Stomach smooth muscle (tissue), 2 donors: ENCODE data around the gene VOPP1.
"Not testable (repeated sequence)": the region's sequence is repeated elsewhere in the genome, so short reads cannot be mapped to it uniquely, and the experiment has no call there.

Experiments used
- H3K27ac ChIP-seq: one replicate; pipeline ENCODE4 v1.7.0; 2013; ENCODE audit warnings: mild to moderate bottlenecking, low read length, inconsistent platforms
- H3K27me3 ChIP-seq, 2 donors: one replicate each; pipeline ENCODE4 v1.7.0; 2013; ENCODE audit warnings: low read length in 2 of 2; ENCODE audit not compliant: insufficient read depth in 2 of 2, control insufficient read depth in 1 of 2
- H3K36me3 ChIP-seq, 2 donors: one replicate each; pipeline ENCODE4 v1.7.0; 2013; ENCODE audit warnings: low read length in 2 of 2; ENCODE audit not compliant: control insufficient read depth in 2 of 2, insufficient read depth in 2 of 2
- H3K4me1 ChIP-seq: one replicate; pipeline ENCODE4 v1.7.0; 2013; ENCODE audit warnings: low read length; ENCODE audit not compliant: control insufficient read depth, insufficient read depth
- H3K4me3 ChIP-seq, 2 donors: one replicate each; pipeline ENCODE4 v1.7.0; 2013; ENCODE audit warnings: low read length in 2 of 2
- H3K9ac ChIP-seq, 2 donors: one replicate each; pipeline ENCODE4 v1.7.0; 2013; ENCODE audit warnings: low read length in 2 of 2, mild to moderate bottlenecking in 1 of 2
- H3K9me3 ChIP-seq, 2 donors: one replicate each; pipeline ENCODE4 v1.7.0; 2013; ENCODE audit warnings: low read length in 2 of 2; ENCODE audit not compliant: control insufficient read depth in 2 of 2
- donor health status: healthy.
- donor health status: Pancreatic carcinoma.

The VOPP1 gene

DNA sequence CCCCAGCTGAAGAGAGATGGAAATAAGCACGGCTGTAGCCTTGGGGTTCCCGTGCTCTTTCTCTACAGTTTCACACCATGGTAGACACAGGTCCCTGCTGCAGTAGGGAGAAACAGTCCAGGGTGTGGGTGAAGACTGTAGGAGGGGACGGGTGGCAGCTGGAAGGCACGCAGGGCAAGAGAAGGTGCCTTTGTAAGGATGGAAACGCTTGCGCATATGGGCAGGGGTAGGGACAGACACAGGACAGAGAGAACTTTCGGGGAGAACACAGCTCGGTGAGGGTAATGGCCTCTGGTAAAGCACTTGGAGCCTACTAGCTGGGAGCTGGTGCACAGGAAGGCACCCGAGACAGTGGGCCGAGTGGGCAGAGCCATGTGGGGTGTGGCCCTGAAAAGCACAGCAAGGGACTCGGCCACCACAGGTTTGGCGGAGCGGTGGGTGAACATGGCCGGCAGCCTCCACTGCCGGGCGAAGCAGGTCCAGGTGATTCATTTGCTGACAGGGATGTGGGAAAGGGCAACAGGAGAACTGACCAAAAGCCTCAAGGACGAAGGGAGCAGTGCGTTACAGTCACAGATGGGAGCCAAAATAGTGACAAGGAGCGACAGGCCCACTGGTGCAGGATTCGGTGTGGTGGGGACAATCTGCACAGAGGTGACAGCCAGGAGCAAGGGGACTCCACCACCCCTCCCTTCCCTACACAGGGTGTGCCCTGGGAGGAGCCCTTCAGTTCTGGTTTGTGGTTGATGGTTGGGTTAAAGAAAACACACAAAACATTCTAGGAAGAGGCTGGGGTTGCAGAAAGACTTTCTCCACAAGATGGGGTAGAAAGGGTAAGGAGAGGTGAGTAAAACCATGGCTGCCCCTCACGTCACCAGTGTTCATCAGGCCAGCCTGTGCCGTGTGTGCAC is 97.1 kb downstream of the VOPP1 start:
- H3K36me3 ChIP-seq = peaks cover 0 to 6% of the 10 kb centered on the region in 2 donors
- H3K4me1 ChIP-seq = no peaks in the 10 kb centered on the region
- no peak overlapping the region for H3K4me3 ChIP-seq
- no peaks in the 10 kb centered on the region for H3K9me3 ChIP-seq
- H3K9ac ChIP-seq = no peak overlapping the region
- no peaks in the 10 kb centered on the region for H3K27me3 ChIP-seq
- H3K27ac ChIP-seq = no peak overlapping the region

DNA sequence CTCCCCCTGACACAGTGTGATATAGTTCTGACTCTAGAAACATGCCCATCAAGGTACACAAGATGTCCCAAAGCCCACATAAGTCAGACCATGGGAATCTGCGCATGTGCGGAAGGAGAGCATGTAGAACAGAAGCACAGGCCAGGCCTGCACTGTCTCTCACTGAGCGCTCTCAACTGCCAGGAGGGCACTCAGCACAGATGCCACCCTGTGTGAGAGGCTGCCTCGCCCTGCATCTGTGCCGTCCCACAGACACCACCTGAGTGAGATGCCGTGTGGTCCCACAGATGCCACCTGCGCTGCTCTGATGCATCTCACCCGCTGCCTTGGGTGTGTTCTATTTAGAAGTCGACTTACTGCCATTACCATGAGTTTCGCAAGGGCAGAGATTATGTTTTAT is 98.4 kb downstream of the VOPP1 start:
- Histone ChIP-seq H3K9me3 (no peaks in the 10 kb centered on the region), H3K4me1 (no peaks in the 10 kb centered on the region), H3K4me3 (no peak overlapping the region), H3K9ac (no peak overlapping the region), H3K36me3 (peaks cover 0 to 6% of the 10 kb centered on the region in 2 donors), H3K27ac (no peak overlapping the region), H3K27me3 (no peaks in the 10 kb centered on the region)

DNA sequence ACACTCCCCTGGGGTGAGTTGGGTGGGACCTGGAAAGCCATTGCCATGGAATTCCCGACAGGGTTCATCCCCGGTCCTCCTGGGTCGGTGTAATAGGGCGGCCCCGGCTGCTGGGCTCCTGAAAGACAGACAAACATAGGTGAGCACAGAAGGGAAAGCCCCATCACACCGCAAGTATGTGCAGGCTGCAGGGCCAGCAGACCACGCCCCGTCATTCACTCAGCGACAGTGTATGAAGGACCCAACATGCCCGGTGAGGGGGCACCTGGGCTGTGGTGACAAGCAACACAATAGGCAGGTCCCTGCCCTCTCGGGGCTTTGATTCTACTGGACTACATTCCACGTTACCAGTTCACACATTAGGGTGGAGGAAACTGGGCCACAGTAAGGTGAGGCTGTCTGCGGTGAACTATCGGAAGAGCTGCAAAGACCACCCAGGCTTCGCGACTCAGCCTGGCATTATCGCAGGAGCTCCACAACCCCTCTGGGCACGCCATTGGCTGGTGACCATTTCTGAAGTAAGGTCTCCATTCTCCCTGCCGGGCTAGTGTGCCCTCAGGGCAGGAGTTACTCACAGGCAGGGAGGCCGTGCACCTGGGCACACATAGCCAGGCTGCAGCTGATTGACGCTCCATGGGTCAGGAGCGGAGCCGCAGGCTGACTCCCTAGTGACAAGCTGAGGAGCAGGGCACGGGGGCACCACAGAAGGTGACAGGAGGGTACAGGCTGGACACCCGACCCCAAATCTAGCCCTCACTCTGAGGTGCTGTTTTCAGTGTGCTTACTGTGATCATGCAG is 99.2 kb downstream of the VOPP1 start:
- Histone ChIP-seq H3K4me1 (no peaks in the 10 kb centered on the region), H3K27ac (no peak overlapping the region), H3K27me3 (no peaks in the 10 kb centered on the region)

DNA sequence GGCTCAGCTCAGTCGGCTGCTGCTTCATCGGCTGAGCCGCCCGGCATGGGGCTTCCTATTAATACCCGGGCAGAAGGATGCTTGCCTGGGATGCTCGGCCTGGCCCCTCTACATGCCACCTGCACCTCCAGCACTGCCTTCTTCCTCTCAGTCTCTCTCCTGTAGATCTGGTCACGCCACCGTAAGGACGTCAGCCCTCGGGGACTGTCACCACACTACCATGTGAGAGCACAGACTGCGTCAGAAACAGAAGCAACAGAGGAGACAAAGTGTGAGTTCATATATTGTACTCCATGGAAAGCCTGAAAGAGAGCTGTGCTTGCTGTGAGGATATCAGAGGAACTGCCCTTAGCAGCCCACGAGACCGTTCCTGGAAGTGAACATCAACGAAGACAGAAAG is 99.9 kb downstream of the VOPP1 start:
- H3K27ac ChIP-seq, H3K4me1 ChIP-seq, H3K9me3 ChIP-seq, H3K9ac ChIP-seq, H3K36me3 ChIP-seq, H3K27me3 ChIP-seq, H3K4me3 ChIP-seq: not testable (repeated sequence)

More for the DNA sequence above, 99.2 kb downstream of the VOPP1 start:
- no peaks in the 10 kb centered on the region for H3K9me3 ChIP-seq
- no peak overlapping the region for H3K9ac ChIP-seq
- H3K36me3 ChIP-seq = peaks cover 0 to 9% of the 10 kb centered on the region in 2 donors
- H3K4me3 ChIP-seq = no peak overlapping the region

DNA sequence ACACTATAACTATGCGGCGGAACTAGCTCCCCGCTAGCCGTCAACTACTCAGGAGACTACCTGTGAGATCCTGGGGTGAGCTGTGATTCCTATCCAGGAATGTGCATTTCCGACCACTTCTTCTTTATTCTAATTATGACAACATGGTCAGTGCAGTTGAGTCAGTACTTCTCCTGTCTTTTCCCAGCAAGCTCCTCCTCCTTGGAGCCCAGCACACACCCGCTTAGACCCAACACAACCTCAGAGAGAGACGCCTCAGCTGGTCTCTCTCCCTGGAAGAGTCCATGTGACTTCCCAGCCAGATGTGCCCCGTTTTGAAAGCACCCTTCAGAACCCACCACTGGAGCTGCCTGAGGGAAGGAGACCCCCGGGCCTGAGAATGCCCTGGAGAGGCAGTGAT is 100.7 kb downstream of the VOPP1 start:
- H3K9ac ChIP-seq, H3K36me3 ChIP-seq, H3K27ac ChIP-seq, H3K27me3 ChIP-seq, H3K4me3 ChIP-seq, H3K9me3 ChIP-seq, H3K4me1 ChIP-seq: not testable (repeated sequence)

DNA sequence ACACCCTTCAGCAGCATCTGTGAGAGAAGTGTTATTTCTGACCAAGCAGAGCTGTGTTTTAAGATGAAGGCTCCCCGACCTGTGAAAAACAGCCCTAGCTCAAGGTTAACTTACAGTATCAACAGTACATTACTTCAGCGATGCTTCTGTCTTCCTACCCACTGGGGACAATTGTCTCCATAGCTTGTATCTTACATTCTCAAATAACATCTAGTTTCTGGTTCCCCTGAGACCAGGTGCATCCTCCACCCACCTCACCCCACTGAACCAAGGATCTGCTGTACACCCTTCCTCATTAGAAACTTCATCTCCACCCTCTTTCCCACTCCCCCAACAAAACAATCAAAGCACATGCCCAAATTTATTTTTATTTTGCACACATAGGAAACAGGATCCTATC is 102.0 kb downstream of the VOPP1 start:
- H3K4me1 ChIP-seq = no peaks in the 10 kb centered on the region
- no peak overlapping the region for H3K4me3 ChIP-seq
- H3K9ac ChIP-seq = no peak overlapping the region
- peaks cover 0 to 10% of the 10 kb centered on the region in 2 donors for H3K36me3 ChIP-seq
- H3K27me3 ChIP-seq = no peaks in the 10 kb centered on the region
- H3K27ac ChIP-seq = no peak overlapping the region
- H3K9me3 ChIP-seq = no peaks in the 10 kb centered on the region

DNA sequence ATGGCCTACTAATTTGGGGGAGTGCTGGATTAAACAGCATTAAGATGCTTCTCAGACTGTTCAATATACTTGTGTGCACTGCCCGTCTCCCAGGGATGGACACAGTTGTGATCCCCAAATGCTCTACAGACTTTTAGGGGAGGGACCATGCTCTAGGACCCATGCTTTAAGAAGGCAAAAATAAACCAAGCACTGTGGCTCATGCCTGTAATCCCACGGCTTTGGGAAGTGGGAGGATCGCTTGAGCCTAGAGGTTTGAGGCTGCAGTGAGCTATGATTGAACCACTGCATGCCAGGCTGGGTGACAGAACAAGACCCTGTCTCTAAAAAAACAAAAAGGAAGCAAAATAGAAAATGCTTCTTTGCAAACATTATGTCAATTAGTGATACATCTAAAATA is 102.6 kb downstream of the VOPP1 start:
- Histone ChIP-seq H3K9ac (no peak overlapping the region), H3K27ac (no peak overlapping the region), H3K9me3 (no peaks in the 10 kb centered on the region), H3K36me3 (peaks cover 0 to 14% of the 10 kb centered on the region in 2 donors), H3K4me3 (no peak overlapping the region), H3K4me1 (no peaks in the 10 kb centered on the region), H3K27me3 (no peaks in the 10 kb centered on the region)

DNA sequence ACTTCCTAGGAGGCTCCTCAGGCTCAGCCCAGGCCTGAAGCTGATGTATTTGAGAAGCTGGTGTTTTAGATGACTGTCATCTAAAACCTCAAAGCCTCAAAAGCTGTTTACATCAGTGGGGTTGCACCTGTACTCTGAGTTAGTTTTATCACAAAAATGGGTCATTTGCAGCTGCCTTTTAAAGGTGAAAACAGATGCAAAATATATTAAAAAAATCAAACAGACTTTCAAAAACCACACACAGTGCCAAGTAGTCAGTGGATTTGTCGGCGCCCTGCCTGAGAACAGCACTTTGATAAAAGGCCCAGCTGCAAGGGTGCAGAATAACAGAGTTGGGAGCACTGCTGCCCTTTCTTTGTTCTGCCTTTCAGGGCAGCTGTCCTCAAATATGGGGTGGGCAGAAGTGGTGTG is 103.0 kb downstream of the VOPP1 start:
- no peaks in the 10 kb centered on the region for H3K9me3 ChIP-seq
- peaks cover 2 to 17% of the 10 kb centered on the region in 2 donors for H3K36me3 ChIP-seq
- H3K4me1 ChIP-seq = no peaks in the 10 kb centered on the region
- H3K9ac ChIP-seq = no peak overlapping the region
- H3K4me3 ChIP-seq = no peak overlapping the region
- H3K27ac ChIP-seq = no peak overlapping the region
- no peaks in the 10 kb centered on the region for H3K27me3 ChIP-seq

DNA sequence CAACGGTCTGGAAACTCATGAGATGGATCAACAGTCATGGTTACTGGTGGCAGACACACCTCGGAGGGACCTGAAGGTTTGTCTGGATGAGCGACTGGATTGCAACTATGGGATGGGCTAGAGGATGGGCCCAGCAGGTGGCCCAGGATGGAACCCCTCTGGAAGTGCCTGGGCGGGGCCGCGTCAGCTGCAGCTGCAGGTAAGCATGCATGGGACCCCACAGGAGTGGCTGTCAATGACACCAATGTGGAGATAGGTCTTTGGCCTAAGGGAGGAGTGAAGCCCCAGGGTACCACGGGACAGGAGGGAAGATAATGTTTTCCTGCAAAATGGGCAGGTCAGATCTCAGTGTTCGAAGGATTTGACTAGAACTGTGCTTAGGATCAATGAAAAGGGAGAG is 103.8 kb downstream of the VOPP1 start:
- H3K27ac ChIP-seq = no peak overlapping the region
- peaks cover 9 to 23% of the 10 kb centered on the region in 2 donors for H3K36me3 ChIP-seq
- no peaks in the 10 kb centered on the region for H3K9me3 ChIP-seq
- H3K9ac ChIP-seq = no peak overlapping the region
- H3K4me1 ChIP-seq = no peaks in the 10 kb centered on the region
- no peak overlapping the region for H3K4me3 ChIP-seq
- H3K27me3 ChIP-seq = no peaks in the 10 kb centered on the region

DNA sequence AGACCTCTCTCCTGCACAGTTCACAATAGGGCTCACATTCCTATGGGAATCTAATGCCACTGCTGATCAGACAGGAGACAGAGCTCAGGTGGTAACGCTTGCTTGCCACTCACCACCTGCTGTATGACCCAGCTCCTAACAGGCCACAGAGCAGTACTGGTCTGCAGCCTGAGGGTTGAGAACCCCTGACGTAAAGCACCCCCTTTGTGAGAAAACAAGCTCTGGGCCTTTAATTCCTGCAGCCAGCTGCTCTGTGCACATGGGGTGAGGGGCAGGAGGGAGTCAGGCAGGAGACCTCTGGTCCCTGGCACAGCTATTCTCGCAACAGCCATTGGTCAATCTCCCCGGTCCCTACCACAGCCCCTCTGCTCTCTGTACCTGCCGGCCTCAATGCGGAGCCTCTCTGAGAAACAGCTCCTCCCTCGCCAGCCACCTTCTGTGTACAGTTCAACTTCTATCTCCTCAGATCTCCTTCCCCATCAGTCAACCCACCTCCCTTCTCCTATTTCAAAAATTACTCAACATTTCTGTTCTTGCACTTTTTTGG is 105.2 kb downstream of the VOPP1 start:
- H3K27me3 ChIP-seq = no peaks in the 10 kb centered on the region
- no peak overlapping the region for H3K4me3 ChIP-seq
- H3K4me1 ChIP-seq = no peaks in the 10 kb centered on the region
- no peaks in the 10 kb centered on the region for H3K9me3 ChIP-seq
- H3K27ac ChIP-seq = no peak overlapping the region
- no peak overlapping the region for H3K9ac ChIP-seq
- H3K36me3 ChIP-seq = peaks cover 9 to 21% of the 10 kb centered on the region in 2 donors
